HCT116 (cell line): ENCODE results near the gene JPT1. TPM values are rescaled to one million over a fixed set of nuclear protein-coding genes. Genes with fewer than 3 reads are reported as not detected.

Source experiments
- ATF3 ChIP-seq: IDR thresholded peaks from 2 replicates; pipeline ENCODE4 v1.6.1; 2012
- CBX3 ChIP-seq: IDR thresholded peaks from 2 replicates; pipeline ENCODE4 v1.6.1; 2012; ENCODE audit warnings: low read depth
- CEBPB ChIP-seq: IDR thresholded peaks from 2 replicates; pipeline ENCODE4 v1.6.1; 2012; ENCODE audit warnings: low read depth
- EZH2 ChIP-seq: fragments of 200-600 bp; sonication (generic); IDR thresholded peaks from 2 replicates; pipeline ENCODE4 v1.6.1; 2017; ENCODE audit warnings: antibody characterized with exemption, mixed run types
- EZH2phosphoT487 ChIP-seq: fragments of 200-600 bp; IDR thresholded peaks from 2 replicates; pipeline ENCODE4 v1.6.1; 2018; ENCODE audit warnings: antibody characterized with exemption, borderline replicate concordance
- JUND ChIP-seq: IDR thresholded peaks from 2 replicates; pipeline ENCODE4 v1.6.1; 2012
- SIN3A ChIP-seq: IDR thresholded peaks from 2 replicates; pipeline ENCODE4 v1.6.1; 2012; ENCODE audit warnings: low read depth
- TCF7L2 ChIP-seq: IDR thresholded peaks from 2 replicates; pipeline ENCODE4 v1.7.0; 2011; ENCODE audit warnings: borderline replicate concordance, inconsistent platforms; ENCODE audit not compliant: insufficient read depth, insufficient read length; ENCODE audit errors: extremely low read depth
- YY1 ChIP-seq: IDR thresholded peaks from 2 replicates; pipeline ENCODE4 v1.6.1; 2011; ENCODE audit warnings: low read length, low read depth, moderate library complexity, mild to moderate bottlenecking; ENCODE audit not compliant: insufficient replicate concordance; ENCODE audit errors: extremely low read depth
- ZFX ChIP-seq: fragments of 450-650 bp; IDR thresholded peaks from 2 replicates; pipeline ENCODE4 v1.6.1; 2017
- ZNF274 ChIP-seq: fragments of 200-500 bp; sonication (Bioruptor generic); IDR thresholded peaks from 2 replicates; pipeline ENCODE4 v1.6.1; 2014; ENCODE audit warnings: mild to moderate bottlenecking, low read depth, low read length, inconsistent platforms
- total RNA-seq: library from RNA; stranded (reverse); gene quantifications from one replicate; pipeline ENCODE4 v1.2.1, GENCODE V29; 2021; ENCODE audit not compliant: unreplicated experiment
- TF ChIP-seq, protein P1 (sequence below): IDR thresholded peaks from 2 replicates; pipeline ENCODE4 v1.6.1; 2012; ENCODE audit warnings: low read depth

JPT1 gene
- total RNA-seq, 1 experiment from 2014 or later: 575 TPM

DNA sequence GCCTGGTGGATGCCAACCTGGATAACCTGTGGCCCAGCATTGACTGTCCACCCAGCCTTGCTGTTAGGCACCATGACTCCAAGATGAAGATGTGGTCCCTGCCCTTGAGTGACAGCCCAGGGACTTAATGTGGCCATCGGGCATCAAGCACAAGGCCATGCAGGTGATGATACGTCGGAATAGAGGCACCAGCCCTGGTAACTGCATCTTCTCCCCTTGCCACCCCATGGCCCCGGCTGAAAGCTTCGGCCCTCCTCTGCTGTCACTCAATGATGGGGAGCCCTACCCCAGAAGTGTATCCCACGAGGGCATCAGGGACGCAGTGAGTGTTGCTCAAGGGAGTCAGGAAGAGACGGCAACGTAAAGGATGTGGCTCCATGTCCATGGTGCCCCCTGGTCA is 24.7 kb downstream of the JPT1 start (continued):
- TF ChIP-seq, protein P1, sequence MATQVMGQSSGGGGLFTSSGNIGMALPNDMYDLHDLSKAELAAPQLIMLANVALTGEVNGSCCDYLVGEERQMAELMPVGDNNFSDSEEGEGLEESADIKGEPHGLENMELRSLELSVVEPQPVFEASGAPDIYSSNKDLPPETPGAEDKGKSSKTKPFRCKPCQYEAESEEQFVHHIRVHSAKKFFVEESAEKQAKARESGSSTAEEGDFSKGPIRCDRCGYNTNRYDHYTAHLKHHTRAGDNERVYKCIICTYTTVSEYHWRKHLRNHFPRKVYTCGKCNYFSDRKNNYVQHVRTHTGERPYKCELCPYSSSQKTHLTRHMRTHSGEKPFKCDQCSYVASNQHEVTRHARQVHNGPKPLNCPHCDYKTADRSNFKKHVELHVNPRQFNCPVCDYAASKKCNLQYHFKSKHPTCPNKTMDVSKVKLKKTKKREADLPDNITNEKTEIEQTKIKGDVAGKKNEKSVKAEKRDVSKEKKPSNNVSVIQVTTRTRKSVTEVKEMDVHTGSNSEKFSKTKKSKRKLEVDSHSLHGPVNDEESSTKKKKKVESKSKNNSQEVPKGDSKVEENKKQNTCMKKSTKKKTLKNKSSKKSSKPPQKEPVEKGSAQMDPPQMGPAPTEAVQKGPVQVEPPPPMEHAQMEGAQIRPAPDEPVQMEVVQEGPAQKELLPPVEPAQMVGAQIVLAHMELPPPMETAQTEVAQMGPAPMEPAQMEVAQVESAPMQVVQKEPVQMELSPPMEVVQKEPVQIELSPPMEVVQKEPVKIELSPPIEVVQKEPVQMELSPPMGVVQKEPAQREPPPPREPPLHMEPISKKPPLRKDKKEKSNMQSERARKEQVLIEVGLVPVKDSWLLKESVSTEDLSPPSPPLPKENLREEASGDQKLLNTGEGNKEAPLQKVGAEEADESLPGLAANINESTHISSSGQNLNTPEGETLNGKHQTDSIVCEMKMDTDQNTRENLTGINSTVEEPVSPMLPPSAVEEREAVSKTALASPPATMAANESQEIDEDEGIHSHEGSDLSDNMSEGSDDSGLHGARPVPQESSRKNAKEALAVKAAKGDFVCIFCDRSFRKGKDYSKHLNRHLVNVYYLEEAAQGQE: no peak
- TF ChIP-seq TCF7L2 (no peak), JUND (no peak), ZFX (no peak), SIN3A (no peak), ZNF274 (no peak), EZH2phosphoT487 (no peak), EZH2 (no peak), CBX3 (no peak), ATF3 (no peak), YY1 (no peak), CEBPB (no peak)
